HG02938 (cell line): ENCODE data around the gene CDK11A.
A peak's percentile ranks its signal among the peaks of the same experiment; 100 is the strongest.
"Not testable (repeated sequence)": the region's sequence is repeated elsewhere in the genome, so short reads cannot be mapped to it uniquely, and the experiment has no call there.

Source experiments
- ATAC-seq: cut with Tn5 transposase; IDR thresholded peaks from one replicate; pipeline ENCODE4 v1.9.1; 2021; ENCODE audit warnings: mild to moderate bottlenecking, moderate library complexity; ENCODE audit not compliant: unreplicated experiment

Gene CDK11A

GRCh38 chr1:1754051-1754815 is 30.1 kb upstream of the CDK11A start:
- ATAC-seq, result no peak

- ATAC-seq, result no peak
These were observed 29.4 kb upstream of the CDK11A start for GRCh38 chr1:1753607-1754005.

- no peak for ATAC-seq
These were observed 28.8 kb upstream of the CDK11A start for GRCh38 chr1:1752636-1753606.

- ATAC-seq, result no peak
These were observed 28.0 kb upstream of the CDK11A start for GRCh38 chr1:1752190-1752589.

- not testable (repeated sequence) for ATAC-seq
These were observed 25.8 kb upstream of the CDK11A start for GRCh38 chr1:1749941-1750340.

GRCh38 chr1:1748686-1749321 is 24.6 kb upstream of the CDK11A start:
- no peak for ATAC-seq

- peak; percentile 76 for ATAC-seq
These were observed 22.4 kb upstream of the CDK11A start for GRCh38 chr1:1746566-1746909.

GRCh38 chr1:1745651-1746565 is 21.8 kb upstream of the CDK11A start:
- ATAC-seq, result peak; percentile 65

- ATAC-seq, result not testable (repeated sequence)
These were observed 18.4 kb upstream of the CDK11A start for GRCh38 chr1:1742529-1742928.

- ATAC-seq, result not testable (repeated sequence)
These were observed 16.9 kb upstream of the CDK11A start for GRCh38 chr1:1741013-1741412.

- not testable (repeated sequence) for ATAC-seq
These were observed 14.7 kb upstream of the CDK11A start for GRCh38 chr1:1738799-1739337.

GRCh38 chr1:1737675-1738590 is 13.8 kb upstream of the CDK11A start:
- not testable (repeated sequence) for ATAC-seq

GRCh38 chr1:1732381-1732780 is 8.2 kb upstream of the CDK11A start:
- ATAC-seq, result no peak

GRCh38 chr1:1730870-1731269 is 6.7 kb upstream of the CDK11A start:
- ATAC-seq, result no peak

GRCh38 chr1:1730230-1730629 is 6.1 kb upstream of the CDK11A start:
- ATAC-seq, result not testable (repeated sequence)

- ATAC-seq, result not testable (repeated sequence)
These were observed 5.1 kb upstream of the CDK11A start for GRCh38 chr1:1729116-1729816.

GRCh38 chr1:1728308-1729005 is 4.3 kb upstream of the CDK11A start:
- not testable (repeated sequence) for ATAC-seq
